GM13976 (cell line): ENCODE data around the gene UBR4.

Experiments
- DNase-seq: peaks from one replicate; pipeline ENCODE4 v3.0.0; 2012; ENCODE audit warnings: low spot score
- CTCF ChIP-seq: IDR thresholded peaks from 2 replicates; pipeline ENCODE4 v1.5.1; 2012; ENCODE audit warnings: borderline replicate concordance, mild to moderate bottlenecking; ENCODE audit not compliant: insufficient read depth; ENCODE audit errors: extremely low read depth, missing control alignments, control extremely low read depth
- in situ Hi-C: fragments of 300-500 bp; cut with MboI; formaldehyde crosslinking; loops from one replicate; pipeline ENCODE4 v1.12.0; 2022; ENCODE audit warnings: low sequenced_read_pairs, mixed read lengths, inconsistent platforms; ENCODE audit not compliant: unreplicated experiment

The UBR4 gene

GRCh38 chr1:19165501-19165900 lies 44.6 kb downstream of the UBR4 start:
- in situ Hi-C loops = no loop called here
- no peak for DNase-seq
- TF ChIP-seq CTCF = no peak

DNA sequence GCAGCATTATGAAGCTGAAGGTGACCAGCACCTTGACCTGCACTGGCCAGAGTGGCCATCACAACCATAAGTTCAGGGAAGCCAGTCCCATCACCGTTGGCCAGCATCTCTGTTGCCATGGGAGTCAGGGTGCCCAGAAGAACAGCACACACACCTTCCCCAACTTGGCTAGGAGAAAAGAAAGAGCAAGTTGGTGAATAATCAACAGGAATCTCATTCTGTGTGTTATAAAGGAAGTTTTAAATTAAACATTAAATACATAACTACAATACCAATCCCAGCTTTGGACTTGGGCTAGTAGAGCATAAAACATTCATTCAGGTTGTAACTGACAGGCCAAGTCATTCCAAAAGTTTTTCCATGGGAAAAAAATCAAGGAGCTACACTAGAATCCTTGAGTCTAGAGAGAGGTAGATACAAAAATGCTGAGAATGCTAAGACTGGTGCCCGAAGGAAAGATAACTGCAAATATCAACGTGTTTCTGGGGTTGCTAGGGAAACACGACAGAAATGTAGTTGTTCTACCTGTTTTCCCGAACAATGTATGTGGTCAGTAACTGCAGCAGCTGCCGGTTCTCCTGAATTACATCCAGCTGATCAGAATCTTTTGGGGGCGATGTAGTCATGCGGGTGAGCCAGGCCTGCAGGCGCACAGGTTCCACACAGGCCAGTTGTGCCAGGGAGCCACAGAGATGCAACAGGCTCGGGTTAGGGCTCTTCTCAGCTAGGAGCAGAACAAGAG lies 45.6 kb downstream of the UBR4 start:
- in situ Hi-C loops = no loop called here
- DNase-seq = no peak
- no peak for TF ChIP-seq CTCF

GRCh38 chr1:19163261-19163660 lies 46.8 kb downstream of the UBR4 start:
- no peak for DNase-seq
- no peak for TF ChIP-seq CTCF
- in situ Hi-C loops = no loop called here

DNA sequence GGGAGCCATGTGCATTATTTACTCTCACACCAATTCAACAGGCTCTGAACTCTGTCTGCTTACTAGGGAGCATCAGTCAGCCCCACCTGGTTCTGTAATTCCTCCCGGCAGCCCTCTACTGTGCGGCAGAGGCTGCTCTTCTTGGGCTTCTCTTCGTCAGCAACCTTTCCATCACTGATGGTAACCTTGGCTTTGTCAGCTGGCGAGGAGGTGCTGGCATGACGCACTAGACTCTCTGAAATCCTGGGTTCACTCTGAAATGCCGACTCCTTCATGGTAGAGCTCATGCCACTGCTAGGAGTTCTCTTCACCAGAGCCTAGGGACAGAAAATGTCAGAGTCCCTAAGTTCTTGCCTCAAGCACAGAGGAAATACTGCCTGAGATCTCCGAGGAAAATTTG lies 49.2 kb downstream of the UBR4 start:
- no peak for DNase-seq
- TF ChIP-seq CTCF = no peak
- in situ Hi-C loops = no loop called here

DNA sequence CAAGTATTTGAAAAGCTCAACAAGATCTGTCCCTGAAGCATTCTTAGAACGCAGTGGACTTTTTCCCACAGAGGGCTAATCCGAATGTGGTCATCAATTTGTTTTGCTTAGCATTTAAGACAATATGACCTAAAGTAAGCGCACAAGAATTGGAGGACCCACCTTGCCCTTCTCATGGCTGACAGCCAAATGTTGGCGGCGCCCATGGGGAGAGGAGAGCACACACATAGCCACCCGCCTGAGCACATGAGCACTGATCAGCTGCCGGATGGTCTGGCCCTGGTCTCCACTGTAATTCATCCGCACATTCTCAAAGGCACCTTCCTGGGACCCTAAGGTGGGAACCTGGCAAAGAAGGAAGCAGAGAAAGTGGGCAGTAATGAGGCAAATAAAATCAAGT lies 52.4 kb downstream of the UBR4 start:
- TF ChIP-seq CTCF = no peak
- in situ Hi-C loops = no loop called here
- DNase-seq = no peak

GRCh38 chr1:19156676-19157075 lies 53.4 kb downstream of the UBR4 start:
- TF ChIP-seq CTCF = no peak
- no peak for DNase-seq
- in situ Hi-C loops = no loop called here
